SH-SY5Y (cell line): ENCODE results near the gene UQCC2.

Experiments used
- GATA2 ChIP-seq: IDR thresholded peaks from 2 replicates; pipeline ENCODE4 v1.6.1; 2011; ENCODE audit warnings: mild to moderate bottlenecking, low read depth, low read length
- GATA3 ChIP-seq: IDR thresholded peaks from 2 replicates; pipeline ENCODE4 v1.6.1; 2011; ENCODE audit warnings: low read depth, mild to moderate bottlenecking, low read length, moderate library complexity

UQCC2 gene

GRCh38 chr6:33748841-33749240, 37.3 kb upstream of the UQCC2 start:
- TF ChIP-seq GATA3 (no peak), GATA2 (no peak)

- TF ChIP-seq GATA2 = no peak
- no peak for TF ChIP-seq GATA3
Measured at GRCh38 chr6:33747823-33748222, 36.3 kb upstream of the UQCC2 start.

GRCh38 chr6:33746651-33747100, 35.2 kb upstream of the UQCC2 start, which contains the start of gene IP6K3:
Gene IP6K3, minus strand, starts transcription at chr6:33746905. Its CDS starts 11,429 bp downstream, at chr6:33735476.
- TF ChIP-seq GATA3 (no peak), GATA2 (no peak)

GRCh38 chr6:33746036-33746600, 34.6 kb upstream of the UQCC2 start:
- TF ChIP-seq GATA3 = no peak
- TF ChIP-seq GATA2 = no peak

GRCh38 chr6:33745548-33745947, 34.0 kb upstream of the UQCC2 start:
- TF ChIP-seq GATA3 (no peak), GATA2 (no peak)

GRCh38 chr6:33744895-33745546, 33.5 kb upstream of the UQCC2 start:
- no peak for TF ChIP-seq GATA2
- TF ChIP-seq GATA3 = no peak

GRCh38 chr6:33744001-33744848, 32.7 kb upstream of the UQCC2 start:
- no peak for TF ChIP-seq GATA2
- TF ChIP-seq GATA3 = no peak

GRCh38 chr6:33742837-33743236, 31.3 kb upstream of the UQCC2 start:
- no peak for TF ChIP-seq GATA3

GRCh38 chr6:33742092-33742491, 30.6 kb upstream of the UQCC2 start:
- no peak for TF ChIP-seq GATA2
- no peak for TF ChIP-seq GATA3

- TF ChIP-seq GATA2 (no peak), GATA3 (no peak)
Measured at GRCh38 chr6:33740794-33741193, 29.3 kb upstream of the UQCC2 start.

GRCh38 chr6:33740204-33740608, 28.7 kb upstream of the UQCC2 start:
- TF ChIP-seq GATA2 (no peak), GATA3 (no peak)

- TF ChIP-seq GATA2 (no peak), GATA3 (no peak)
Measured at GRCh38 chr6:33739571-33739970, 28.1 kb upstream of the UQCC2 start.

GRCh38 chr6:33738879-33739278, 27.4 kb upstream of the UQCC2 start:
- no peak for TF ChIP-seq GATA3
- no peak for TF ChIP-seq GATA2

- TF ChIP-seq GATA3 (no peak), GATA2 (no peak)
Measured at GRCh38 chr6:33738153-33738552, 26.7 kb upstream of the UQCC2 start.
